A549 treated with GW870086 at 1 μM for 4 hours (cell line): ENCODE results near the gene MRC2. TPM values are rescaled to one million over a fixed set of nuclear protein-coding genes. Genes with fewer than 3 reads are reported as not detected.

Experiments
- total RNA-seq: library from RNA; stranded (reverse); fragments of 200-300 nt; extraction: Qiagen RNA extraction; gene quantifications from 5 replicates; pipeline ENCODE4 v1.2.3, GENCODE V29; 2022; ENCODE audit warnings: low read depth

The MRC2 gene
- 34.9 to 61.1 TPM (median 55.0 TPM) in 5 replicates for total RNA-seq

GRCh38 chr17:62627219-62627903 lies at the start of gene MRC2:
MRC2 (plus strand) TSS chr17:62627670; CDS start chr17:62627803, 133 bp downstream.

Other genes starting within 250 kb of the MRC2 start
- gene EFCAB3, start 247.1 kb upstream of the MRC2 start, total RNA-seq = not detected in 5 replicates
- 25.5 to 32.4 TPM (median 30.4 TPM) in 5 replicates for gene METTL2A, start 203.8 kb upstream of the MRC2 start, total RNA-seq
- gene TLK2, start 148.8 kb upstream of the MRC2 start, total RNA-seq = 29.7 to 35.2 TPM (median 31.5 TPM) in 5 replicates
- gene MARCHF10, start 180.6 kb downstream of the MRC2 start, total RNA-seq = 0.94 to 2.4 TPM (median 1.6 TPM) in 5 replicates